Measurements from ENCODE around the gene XAGE1A.
"Not testable (repeated sequence)": the region's sequence is repeated elsewhere in the genome, so short reads cannot be mapped to it uniquely, and the experiment has no call there.

- TF ChIP-seq, protein P1, sequence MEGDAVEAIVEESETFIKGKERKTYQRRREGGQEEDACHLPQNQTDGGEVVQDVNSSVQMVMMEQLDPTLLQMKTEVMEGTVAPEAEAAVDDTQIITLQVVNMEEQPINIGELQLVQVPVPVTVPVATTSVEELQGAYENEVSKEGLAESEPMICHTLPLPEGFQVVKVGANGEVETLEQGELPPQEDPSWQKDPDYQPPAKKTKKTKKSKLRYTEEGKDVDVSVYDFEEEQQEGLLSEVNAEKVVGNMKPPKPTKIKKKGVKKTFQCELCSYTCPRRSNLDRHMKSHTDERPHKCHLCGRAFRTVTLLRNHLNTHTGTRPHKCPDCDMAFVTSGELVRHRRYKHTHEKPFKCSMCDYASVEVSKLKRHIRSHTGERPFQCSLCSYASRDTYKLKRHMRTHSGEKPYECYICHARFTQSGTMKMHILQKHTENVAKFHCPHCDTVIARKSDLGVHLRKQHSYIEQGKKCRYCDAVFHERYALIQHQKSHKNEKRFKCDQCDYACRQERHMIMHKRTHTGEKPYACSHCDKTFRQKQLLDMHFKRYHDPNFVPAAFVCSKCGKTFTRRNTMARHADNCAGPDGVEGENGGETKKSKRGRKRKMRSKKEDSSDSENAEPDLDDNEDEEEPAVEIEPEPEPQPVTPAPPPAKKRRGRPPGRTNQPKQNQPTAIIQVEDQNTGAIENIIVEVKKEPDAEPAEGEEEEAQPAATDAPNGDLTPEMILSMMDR (IDR thresholded peaks at IDR 0.05), result not testable (repeated sequence)
- TF ChIP-seq POLR2A (IDR thresholded peaks at IDR 0.05), result not testable (repeated sequence)
Observed at GRCh38 chrX:52511126-52511525, 15.5 kb downstream of the XAGE1A start.
